Astrocyte (in vitro differentiated cells and primary cell): Measurements from ENCODE around the gene USP44.

Source experiments
- EZH2 ChIP-seq: IDR thresholded peaks from 2 replicates; pipeline ENCODE4 v1.6.1; 2012; ENCODE audit warnings: mild to moderate bottlenecking, low read length, inconsistent platforms; ENCODE audit not compliant: insufficient read depth
- TF ChIP-seq, protein P1 (sequence below): IDR thresholded peaks from 2 replicates; pipeline ENCODE4 v1.5.1; 2011; ENCODE audit warnings: low read depth, mild to moderate bottlenecking, inconsistent platforms, low read length, moderate library complexity; ENCODE audit not compliant: insufficient read depth

DNA sequence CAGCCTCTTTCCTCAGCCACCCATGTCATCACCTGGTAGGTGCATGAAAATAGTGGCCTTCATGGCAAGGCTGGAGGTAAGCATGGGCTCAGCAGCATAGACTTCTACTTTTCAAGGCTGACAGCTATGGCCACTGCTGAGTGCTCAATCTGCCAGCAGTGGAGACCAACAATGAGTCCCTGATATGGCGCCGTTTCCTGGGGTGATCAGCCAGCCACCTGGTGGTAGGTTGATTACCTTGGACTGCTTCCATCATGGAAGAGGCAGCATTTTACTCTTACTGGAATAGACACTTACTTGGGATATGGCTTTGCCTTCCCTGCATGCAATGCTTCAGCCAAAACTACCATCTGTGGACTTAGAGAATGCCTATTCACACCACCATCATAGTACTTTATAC, 39.5 kb upstream of the USP44 start:
- TF ChIP-seq, protein P1, sequence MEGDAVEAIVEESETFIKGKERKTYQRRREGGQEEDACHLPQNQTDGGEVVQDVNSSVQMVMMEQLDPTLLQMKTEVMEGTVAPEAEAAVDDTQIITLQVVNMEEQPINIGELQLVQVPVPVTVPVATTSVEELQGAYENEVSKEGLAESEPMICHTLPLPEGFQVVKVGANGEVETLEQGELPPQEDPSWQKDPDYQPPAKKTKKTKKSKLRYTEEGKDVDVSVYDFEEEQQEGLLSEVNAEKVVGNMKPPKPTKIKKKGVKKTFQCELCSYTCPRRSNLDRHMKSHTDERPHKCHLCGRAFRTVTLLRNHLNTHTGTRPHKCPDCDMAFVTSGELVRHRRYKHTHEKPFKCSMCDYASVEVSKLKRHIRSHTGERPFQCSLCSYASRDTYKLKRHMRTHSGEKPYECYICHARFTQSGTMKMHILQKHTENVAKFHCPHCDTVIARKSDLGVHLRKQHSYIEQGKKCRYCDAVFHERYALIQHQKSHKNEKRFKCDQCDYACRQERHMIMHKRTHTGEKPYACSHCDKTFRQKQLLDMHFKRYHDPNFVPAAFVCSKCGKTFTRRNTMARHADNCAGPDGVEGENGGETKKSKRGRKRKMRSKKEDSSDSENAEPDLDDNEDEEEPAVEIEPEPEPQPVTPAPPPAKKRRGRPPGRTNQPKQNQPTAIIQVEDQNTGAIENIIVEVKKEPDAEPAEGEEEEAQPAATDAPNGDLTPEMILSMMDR, result no peak
- no peak for TF ChIP-seq EZH2
